Measurements from ENCODE around the gene MYRIP.
A peak's percentile ranks its signal among the peaks of the same experiment; 100 is the strongest.

MYRIP gene

GRCh38 chr3:40109641-40110490, 300.5 kb downstream of the MYRIP start:
- H3F3A ChIP-seq (ENCODE audit: insufficient read depth, low read length), result no peaks in the 10 kb centered on the region
- TF ChIP-seq EZH2 (IDR thresholded peaks at IDR 0.05; ENCODE audit: borderline replicate concordance, low read length) (no peak), CTCF (IDR thresholded peaks at IDR 0.05; ENCODE audit: low read length) (peak; percentile 7; the same call in 1 of the 2 replicates)
- H3K27me3 ChIP-seq (ENCODE audit: insufficient read depth, low read length), result no peaks in the 10 kb centered on the region
- no peaks in the 10 kb centered on the region for H3K9me3 ChIP-seq (ENCODE audit: low read length)
- no peak overlapping the region for H2AFZ ChIP-seq (ENCODE audit: low read length)
- H3K9ac ChIP-seq (ENCODE audit: low read length), result no peak overlapping the region
- no peak overlapping the region for H3K4me3 ChIP-seq (ENCODE audit: low read depth, low read length, poor library complexity, severe bottlenecking)
- H4K20me1 ChIP-seq (ENCODE audit: insufficient read depth, low read length), result no peaks in the 10 kb centered on the region
- H3K27ac ChIP-seq (ENCODE audit: low read depth, low read length, poor library complexity, severe bottlenecking), result no peak overlapping the region
- no peaks in the 10 kb centered on the region for H3K79me2 ChIP-seq (ENCODE audit: insufficient read depth, low read length)
- H3K9me2 ChIP-seq (ENCODE audit: low read depth, low read length), result no peaks in the 10 kb centered on the region
- no peak overlapping the region for H3K4me2 ChIP-seq (ENCODE audit: low read length)
- H3K36me3 ChIP-seq (ENCODE audit: insufficient read depth, low read length), result no peaks in the 10 kb centered on the region
- no peaks in the 10 kb centered on the region for H3K4me1 ChIP-seq (ENCODE audit: insufficient read depth, low read length, severe bottlenecking)

- no peaks in the 10 kb centered on the region for H4K20me1 ChIP-seq (ENCODE audit: insufficient read depth, low read length)
- no peaks in the 10 kb centered on the region for H3K36me3 ChIP-seq (ENCODE audit: insufficient read depth, low read length)
- H3K27me3 ChIP-seq (ENCODE audit: insufficient read depth, low read length), result no peaks in the 10 kb centered on the region
- H3K9me2 ChIP-seq (ENCODE audit: low read depth, low read length), result no peaks in the 10 kb centered on the region
- H3K27ac ChIP-seq (ENCODE audit: low read depth, low read length, poor library complexity, severe bottlenecking), result no peak overlapping the region
- no peak overlapping the region for H3K4me2 ChIP-seq (ENCODE audit: low read length)
- no peak overlapping the region for H2AFZ ChIP-seq (ENCODE audit: low read length)
- no peaks in the 10 kb centered on the region for H3F3A ChIP-seq (ENCODE audit: insufficient read depth, low read length)
- no peak overlapping the region for H3K9ac ChIP-seq (ENCODE audit: low read length)
- no peaks in the 10 kb centered on the region for H3K9me3 ChIP-seq (ENCODE audit: low read length)
- H3K4me3 ChIP-seq (ENCODE audit: low read depth, low read length, poor library complexity, severe bottlenecking), result no peak overlapping the region
- TF ChIP-seq CTCF (IDR thresholded peaks at IDR 0.05; ENCODE audit: low read length) (no peak), EZH2 (IDR thresholded peaks at IDR 0.05; ENCODE audit: borderline replicate concordance, low read length) (no peak)
- no peaks in the 10 kb centered on the region for H3K4me1 ChIP-seq (ENCODE audit: insufficient read depth, low read length, severe bottlenecking)
- no peaks in the 10 kb centered on the region for H3K79me2 ChIP-seq (ENCODE audit: insufficient read depth, low read length)
Observed at GRCh38 chr3:40116478-40117177, 307.2 kb downstream of the MYRIP start.

GRCh38 chr3:40118091-40118490, 308.7 kb downstream of the MYRIP start:
- Histone ChIP-seq H3K27me3 (ENCODE audit: insufficient read depth, low read length) (no peaks in the 10 kb centered on the region), H2AFZ (ENCODE audit: low read length) (no peak overlapping the region), H3F3A (ENCODE audit: insufficient read depth, low read length) (no peaks in the 10 kb centered on the region), H3K4me3 (ENCODE audit: low read depth, low read length, poor library complexity, severe bottlenecking) (no peak overlapping the region), H3K79me2 (ENCODE audit: insufficient read depth, low read length) (no peaks in the 10 kb centered on the region), H3K9me2 (ENCODE audit: low read depth, low read length) (no peaks in the 10 kb centered on the region), H3K36me3 (ENCODE audit: insufficient read depth, low read length) (no peaks in the 10 kb centered on the region), H4K20me1 (ENCODE audit: insufficient read depth, low read length) (no peaks in the 10 kb centered on the region), H3K27ac (ENCODE audit: low read depth, low read length, poor library complexity, severe bottlenecking) (no peak overlapping the region), H3K4me2 (ENCODE audit: low read length) (no peak overlapping the region), H3K9ac (ENCODE audit: low read length) (no peak overlapping the region), H3K9me3 (ENCODE audit: low read length) (no peaks in the 10 kb centered on the region), H3K4me1 (ENCODE audit: insufficient read depth, low read length, severe bottlenecking) (no peaks in the 10 kb centered on the region)
- no peak for TF ChIP-seq EZH2 (IDR thresholded peaks at IDR 0.05; ENCODE audit: borderline replicate concordance, low read length)
- no peak for TF ChIP-seq CTCF (IDR thresholded peaks at IDR 0.05; ENCODE audit: low read length)

Measured in OCI-LY1 (cell line).